Measurements from ENCODE around the gene RMI1.
"Not testable (repeated sequence)": the region's sequence is repeated elsewhere in the genome, so short reads cannot be mapped to it uniquely, and the experiment has no call there.

Gene RMI1

GRCh38 chr9:84024041-84024575 lies 43.5 kb downstream of the RMI1 start:
- DNase-seq, result no peak

GRCh38 chr9:84027201-84027600 lies 46.6 kb downstream of the RMI1 start:
- DNase-seq, result no peak

GRCh38 chr9:84031534-84031933 lies 50.9 kb downstream of the RMI1 start:
- no peak for DNase-seq

GRCh38 chr9:84041857-84042256 lies 61.3 kb downstream of the RMI1 start:
- not testable (repeated sequence) for DNase-seq

- DNase-seq, result no peak
These were observed 65.0 kb downstream of the RMI1 start for GRCh38 chr9:84045481-84046097.

All from NCI-H1048 (cell line).